ENCODE results near the gene IL6R. TPM values are rescaled to one million over a fixed set of nuclear protein-coding genes. Genes with fewer than 3 reads are reported as not detected.
A peak's percentile ranks its signal among the peaks of the same experiment; 100 is the strongest.

IL6R gene
- total RNA-seq (2012; rRNA removed) (6.1 and 9.5 TPM in 2 replicates), polyA plus RNA-seq (2012; rRNA removed) (4.7 and 5.3 TPM in 2 replicates), Bru-seq, nascent RNA (percentile 77 among the genes with signal in this experiment), BruChase-seq, experiment 1, labeled RNA remaining after a 6-hour chase (percentile 91 among the genes with signal in this experiment), BruChase-seq, experiment 2, labeled RNA remaining after a 2-hour chase (percentile 78 among the genes with signal in this experiment)
- 5.7 and 6.2 TPM in 2 replicates for polyA plus RNA-seq (2012; cell fraction: cytosol; rRNA removed)
- polyA plus RNA-seq (2012; cell fraction: nucleus; rRNA removed; ENCODE audit: low replicate concordance) = 4.5 and 5.6 TPM in 2 replicates
- long read RNA-seq, full-length matches to known transcripts = 2 of 16 reads
- long read RNA-seq, partial matches to known transcripts = 4 of 16 reads
- long read RNA-seq, other reads (novel, unspliced or antisense) = 10 of 16 reads

- CTCF ChIA-PET = interaction anchor here (0.5 to 1.9 kb wide), 3 partner anchors 15 to 74 kb away, joined by 3 to 9 read pairs (median 7); no protein-coding TSS in a partner anchor
- in situ Hi-C loops (cut with MboI; ENCODE audit: low sequenced_read_pairs) (no loop called here), dilution Hi-C loops (cut with HindIII; ENCODE audit: low sequenced_read_pairs, unreplicated experiment) (no loop called here), intact Hi-C loops (cut with micrococcal nuclease) (loop anchor here (1.0 to 5.0 kb wide), 4 partner anchors 52 to 733 kb away; partner anchors contain the start of gene ILF2)
- peak within 1 kb of the TSS; percentile 71 for H3K18ac ChIP-seq (ENCODE audit: low read depth, low read length)
- H2AK5ac ChIP-seq (ENCODE audit: low read depth, low read length) = peak within 1 kb of the TSS; percentile 88
- peak within 1 kb of the TSS; percentile 76 for H2BK5ac ChIP-seq (ENCODE audit: low read depth, low read length, poor library complexity, severe bottlenecking)
- peaks cover 3% of the 10 kb centered on the region; the same call in 1 of the 2 replicates for H3K9me1 ChIP-seq (ENCODE audit: insufficient read depth, low read length)
- H4K8ac ChIP-seq (ENCODE audit: low read depth in 2 of 2, low read length in 2 of 2) = peak within 1 kb of the TSS in 1 of 2 experiments; percentile 84; a peak in 2 of 4 replicates
- POLR2A ChIA-PET (ENCODE audit: unreplicated experiment) = no interaction called here
- H3K4me2 ChIP-seq (ENCODE audit: low read depth, low read length) = peak within 1 kb of the TSS; percentile 91
- H3K56ac ChIP-seq (ENCODE audit: extremely low read depth, insufficient read depth, low read length) = peak within 1 kb of the TSS; percentile 63; the same call in 1 of the 2 replicates
- H2BK15ac ChIP-seq (ENCODE audit: low read depth, low read length) = peak within 1 kb of the TSS; percentile 66; the same call in 2 of the 3 replicates
- H2AFZ ChIP-seq (replicated peaks; ENCODE audit: low read length, poor library complexity) = peak within 1 kb of the TSS; percentile 95
- peaks cover 21% of the 10 kb centered on the region for H3K4me1 ChIP-seq (ENCODE audit: control insufficient read depth, insufficient read depth, low read length)
- H3K14ac ChIP-seq (replicated peaks; ENCODE audit: low read depth, low read length) = peak within 1 kb of the TSS; percentile 46
- peaks cover 4% of the 10 kb centered on the region; the same call in 1 of the 2 replicates for H4K20me1 ChIP-seq (ENCODE audit: insufficient read depth, low read length)
- H3K23ac ChIP-seq (ENCODE audit: low read depth, low read length) = peak within 1 kb of the TSS; percentile 64
- DNase-seq (peak; percentile 93), ATAC-seq (ENCODE audit: low read depth) (peak; percentile 80)
- H3K4me3 ChIP-seq (ENCODE audit: insufficient read depth, low read depth, low read length) = peak within 1 kb of the TSS; percentile 72
- H3K27me3 ChIP-seq (ENCODE audit: control insufficient read depth, insufficient read depth, low read length) = peaks cover 12% of the 10 kb centered on the region
- H4K91ac ChIP-seq (ENCODE audit: insufficient read depth, low read depth, low read length) = peak within 1 kb of the TSS; percentile 72
- 2% methylated on average over 42 of the region's 66 CpGs; no CpG with 5 or more reads in 1 of the 2 experiments for WGBS, 2 experiments (ENCODE audit: extremely low coverage in 2 of 2, insufficient read length in 1 of 2)
- H2BK120ac ChIP-seq (ENCODE audit: low read depth, low read length) = peak within 1 kb of the TSS; percentile 90
- no peaks in the 10 kb centered on the region for H3K36me3 ChIP-seq (ENCODE audit: control insufficient read depth, insufficient read depth, low read length)
- H4K5ac ChIP-seq (ENCODE audit: low read depth, low read length) = peak within 1 kb of the TSS; percentile 19
- H3K9ac ChIP-seq (ENCODE audit: low read depth, low read length) = peak within 1 kb of the TSS; percentile 79
- H2AK9ac ChIP-seq (replicated peaks; ENCODE audit: low read depth, low read length, poor library complexity) = peak within 1 kb of the TSS; percentile 95
- no TSS peak for BruUV-seq (replicated peaks)
- peak within 1 kb of the TSS; percentile 42; the same call in 1 of the 2 replicates for H2BK20ac ChIP-seq (ENCODE audit: low read depth, low read length)
- H3K27ac ChIP-seq (ENCODE audit: insufficient read depth, low read length) = peak within 1 kb of the TSS; percentile 88
- H3K79me1 ChIP-seq (ENCODE audit: low read depth in 1 of 2, low read length in 2 of 2) = peaks cover 8 to 10% of the 10 kb centered on the region in 2 experiments; a peak in 2 of 4 replicates
- H3K9me3 ChIP-seq (ENCODE audit: control insufficient read depth, insufficient read depth, low read length) = no peaks in the 10 kb centered on the region
- H3K4ac ChIP-seq (ENCODE audit: low read depth, low read length) = peak within 1 kb of the TSS; percentile 92
- TF ChIP-seq RCOR1 (IDR thresholded peaks at IDR 0.05; ENCODE audit: insufficient replicate concordance, low read length) (no peak), BHLHE40 (IDR thresholded peaks at IDR 0.05; ENCODE audit: low read depth, low read length) (peak; percentile 64), MXI1 (IDR thresholded peaks at IDR 0.05; ENCODE audit: borderline replicate concordance, low read depth, low read length) (peak; percentile 90; the same call in 1 of the 2 replicates), POLR2A (IDR thresholded peaks at IDR 0.05; ENCODE audit: low read depth, low read length) (peak; percentile 91), ELK1 (IDR thresholded peaks at IDR 0.05; ENCODE audit: borderline replicate concordance, low read depth, low read length) (no peak), CHD1 (IDR thresholded peaks at IDR 0.05; ENCODE audit: low read depth, low read length) (no peak), CTCF (conservative IDR thresholded peaks at IDR 0.05; ENCODE audit: low read depth, low read length) (peak; percentile 42), RFX5 (IDR thresholded peaks at IDR 0.05; ENCODE audit: low read depth, low read length) (no peak), MAFK (IDR thresholded peaks at IDR 0.05; ENCODE audit: low read depth, low read length) (no peak), FOS (IDR thresholded peaks at IDR 0.05; ENCODE audit: low read depth, low read length) (peak; percentile 85), MAZ (IDR thresholded peaks at IDR 0.05; ENCODE audit: borderline replicate concordance, low read depth, low read length) (peak; percentile 51; the same call in 1 of the 2 replicates)
Measured at GRCh38 chr1:154404984-154405746, at the start of gene IL6R. Gene IL6R, plus strand, starts transcription at chr1:154405343. Its CDS starts 287 bp downstream, at chr1:154405630.

All from IMR-90 (cell line).